Ovary (tissue), 9 donors: ENCODE data around the gene SSRP1. TPM values are rescaled to one million over a fixed set of nuclear protein-coding genes. Genes with fewer than 3 reads are reported as not detected.
A peak's percentile ranks its signal among the peaks of the same experiment; 100 is the strongest.
"Not testable (repeated sequence)": the region's sequence is repeated elsewhere in the genome, so short reads cannot be mapped to it uniquely, and the experiment has no call there.

ENCODE experiments used
- DNase-seq, 5 donors: peaks; one replicate each; pipeline ENCODE4 v3.0.0-alpha.2; 2019 to 2020
- H3K27ac ChIP-seq, 2 donors: fragments of 200-600 bp; one replicate each; pipeline versions ENCODE4 v1.5.1 to v1.8.0; 2019 to 2022
- H3K27me3 ChIP-seq: fragments of 200-600 bp; one replicate; pipeline ENCODE4 v1.8.0; 2022
- H3K36me3 ChIP-seq: fragments of 200-600 bp; sonication (generic); one replicate; pipeline ENCODE4 v1.5.1; 2019
- H3K4me1 ChIP-seq: one replicate; pipeline ENCODE4 v1.8.1; 2013; ENCODE audit warnings: mild to moderate bottlenecking, moderate library complexity; ENCODE audit not compliant: insufficient read depth
- H3K4me3 ChIP-seq: fragments of 200-600 bp; sonication (generic); one replicate; pipeline ENCODE4 v1.5.1; 2017
- H3K9me3 ChIP-seq, 2 donors: fragments of 200-600 bp in 1 of 2; sonication (generic) in 1 of 2; one replicate each; pipeline versions ENCODE4 v1.5.1 to v1.8.1; 2013 to 2019; ENCODE audit warnings: mild to moderate bottlenecking in 1 of 2, moderate library complexity in 1 of 2
- EP300 ChIP-seq: sonication (generic); formaldehyde crosslinking; IDR thresholded peaks from one replicate; pipeline ENCODE4 v1.6.1; 2017; ENCODE audit warnings: antibody characterized with exemption
- POLR2A ChIP-seq: fragments of 450-650 bp; IDR thresholded peaks from one replicate; pipeline ENCODE4 v1.6.1; 2017; ENCODE audit warnings: antibody characterized with exemption, mild to moderate bottlenecking, moderate library complexity
- WGBS, 3 donors: extraction: QIAGEN DNeasy Blood & Tissue Kit in 1 of 3; methylation state at CpG; one replicate each; pipeline versions ENCODE4 v1.1.5 to v1.1.7; 2013 to 2017; 5-methylcytosine and 5-hydroxymethylcytosine counted together
- intact Hi-C, 4 donors: fragments of 100-400 bp; cut with DNase I; formaldehyde crosslinking; loops; one replicate each; pipeline versions ENCODE4 v1.11.0 to v1.15.1; 2022 to 2023
- polyA plus RNA-seq, 2 donors: library from polyadenylated mRNA; stranded (reverse); fragments of 200-250 nt in 1 of 2; fragments of 350-450 nt in 1 of 2; fragmentation: Illumina TruSeq in 1 of 2; extraction: RNeasy Lipid Tissue Mini Kit (QIAGEN cat#74804) in 1 of 2; gene quantifications; one replicate each; pipeline ENCODE4 v1.2.3, GENCODE V29; 2013 to 2014
- total RNA-seq, 7 donors: library from RNA; depleted of rRNA in 2 of 7; stranded (reverse); fragments of >200 nt in 2 of 7; fragmentation: NEBNext Ultra II Directional in 3 of 7; extraction: Animal tissue kit (Norgen Biotek cat#: 25700) in 3 of 7; gene quantifications; one replicate each; pipeline versions ENCODE4 v1.1.0 to v1.2.4, GENCODE V29; 2016 to 2023
- TF ChIP-seq, protein P1 (sequence below), 3 donors: fragments of 450-650 bp in 2 of 3; fragments of 200-600 bp in 1 of 3; IDR thresholded peaks; one replicate each; pipeline versions ENCODE4 v1.5.1 to v1.8.0; 2016 to 2022; ENCODE audit warnings: antibody characterized with exemption in 3 of 3, mild to moderate bottlenecking in 1 of 3
- donor health status: DM: no; HTN: no; CAD: no; lungs with moderate emphysema.
- donor health status: DM: no; HTN: no; CAD: no.
- donor health status: Bipolar disorder and iron deficiency.
- donor health status: DM: yes; HTN: yes; CAD: no.
- donor health status: DM: no; HTN: no; CAD: no.
- donor health status: DM: yes; HTN: yes; CAD: no.

Gene SSRP1
- total and polyA plus RNA-seq, 9 donors = 43.3 to 134 (median 87.7) TPM

DNA sequence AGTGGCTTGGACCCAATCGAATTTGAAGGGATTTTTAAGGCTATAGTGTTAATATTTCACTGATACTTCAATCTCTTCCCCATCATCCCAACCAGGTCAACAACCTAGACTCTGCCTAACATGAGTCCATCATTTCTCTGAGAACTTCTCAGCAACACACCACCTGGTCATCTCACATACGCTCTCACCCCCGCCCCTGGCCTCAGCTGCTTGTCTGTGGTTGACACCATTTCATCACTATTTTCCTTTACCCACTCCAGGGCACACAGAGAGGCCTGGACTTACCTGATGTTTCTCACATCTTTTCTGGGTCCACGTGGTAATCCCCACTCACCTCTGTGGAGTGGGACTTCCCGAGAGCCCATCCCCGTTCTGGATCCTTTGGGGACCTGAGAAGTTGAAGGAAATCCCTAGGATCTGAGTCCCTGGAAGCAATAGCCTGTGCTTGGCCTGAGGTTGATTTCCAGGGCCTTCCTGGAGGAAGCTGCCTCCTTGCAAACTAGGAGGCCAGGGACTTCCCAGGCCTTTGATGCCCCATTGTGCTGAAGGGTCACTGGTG is 5.6 kb upstream of the SSRP1 start:
- Histone ChIP-seq H3K36me3 (no peaks in the 10 kb centered on the region), H3K27ac (no peak overlapping the region), H3K4me3 (no peak overlapping the region), H3K27me3 (no peaks in the 10 kb centered on the region), H3K9me3 (no peaks in the 10 kb centered on the region), H3K4me1 (peaks cover 1% of the 10 kb centered on the region)
- TF ChIP-seq EP300 (no peak), POLR2A (no peak)
- TF ChIP-seq, protein P1, sequence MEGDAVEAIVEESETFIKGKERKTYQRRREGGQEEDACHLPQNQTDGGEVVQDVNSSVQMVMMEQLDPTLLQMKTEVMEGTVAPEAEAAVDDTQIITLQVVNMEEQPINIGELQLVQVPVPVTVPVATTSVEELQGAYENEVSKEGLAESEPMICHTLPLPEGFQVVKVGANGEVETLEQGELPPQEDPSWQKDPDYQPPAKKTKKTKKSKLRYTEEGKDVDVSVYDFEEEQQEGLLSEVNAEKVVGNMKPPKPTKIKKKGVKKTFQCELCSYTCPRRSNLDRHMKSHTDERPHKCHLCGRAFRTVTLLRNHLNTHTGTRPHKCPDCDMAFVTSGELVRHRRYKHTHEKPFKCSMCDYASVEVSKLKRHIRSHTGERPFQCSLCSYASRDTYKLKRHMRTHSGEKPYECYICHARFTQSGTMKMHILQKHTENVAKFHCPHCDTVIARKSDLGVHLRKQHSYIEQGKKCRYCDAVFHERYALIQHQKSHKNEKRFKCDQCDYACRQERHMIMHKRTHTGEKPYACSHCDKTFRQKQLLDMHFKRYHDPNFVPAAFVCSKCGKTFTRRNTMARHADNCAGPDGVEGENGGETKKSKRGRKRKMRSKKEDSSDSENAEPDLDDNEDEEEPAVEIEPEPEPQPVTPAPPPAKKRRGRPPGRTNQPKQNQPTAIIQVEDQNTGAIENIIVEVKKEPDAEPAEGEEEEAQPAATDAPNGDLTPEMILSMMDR (IDR thresholded peaks at IDR 0.05) = no peak
- DNase-seq = no peak
- 78 to 81% (median 80%) methylated on average over 6 of the region's 6 CpGs for WGBS, 3 donors
- intact Hi-C loops = no loop called here

DNA sequence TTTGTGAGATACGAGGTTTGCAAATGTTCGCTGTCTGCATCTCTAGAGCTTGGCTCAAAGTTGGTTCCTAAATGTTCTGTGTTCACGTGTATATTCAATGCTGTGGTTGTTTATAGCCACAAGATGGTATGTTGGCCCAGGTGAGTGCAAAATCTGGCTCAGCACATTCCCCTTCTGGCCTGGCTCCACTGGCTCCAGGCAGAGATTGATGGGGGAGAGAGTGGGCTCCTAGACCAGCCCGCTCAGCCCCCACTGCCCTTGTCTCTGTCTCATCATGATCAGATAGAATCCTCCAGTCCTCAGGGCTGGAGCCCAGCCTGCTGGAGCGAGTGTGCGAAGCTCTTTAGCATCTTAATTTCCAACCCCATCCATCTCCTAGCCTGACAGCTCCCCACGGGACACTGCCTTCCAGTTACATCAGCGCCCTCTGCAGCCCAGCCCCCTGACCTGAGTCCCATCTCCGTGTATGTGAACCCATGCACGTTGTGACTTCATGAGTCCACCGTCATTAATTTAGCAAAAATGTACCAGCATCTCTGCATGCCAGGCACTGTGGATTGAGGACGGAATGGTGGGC is 4.4 kb upstream of the SSRP1 start:
- 30 to 39% (median 37%) methylated on average over 12 of the region's 12 CpGs for WGBS, 3 donors
- Histone ChIP-seq H3K36me3 (no peaks in the 10 kb centered on the region), H3K27me3 (no peaks in the 10 kb centered on the region), H3K4me1 (peaks cover 3% of the 10 kb centered on the region), H3K9me3 (no peaks in the 10 kb centered on the region), H3K27ac (no peak overlapping the region), H3K4me3 (no peak overlapping the region)
- peak in 1 of 5 donors; percentile 31 for DNase-seq
- TF ChIP-seq, protein P1 (IDR thresholded peaks at IDR 0.05) = no peak
- TF ChIP-seq POLR2A (no peak), EP300 (no peak)
- intact Hi-C loops = no loop called here

DNA sequence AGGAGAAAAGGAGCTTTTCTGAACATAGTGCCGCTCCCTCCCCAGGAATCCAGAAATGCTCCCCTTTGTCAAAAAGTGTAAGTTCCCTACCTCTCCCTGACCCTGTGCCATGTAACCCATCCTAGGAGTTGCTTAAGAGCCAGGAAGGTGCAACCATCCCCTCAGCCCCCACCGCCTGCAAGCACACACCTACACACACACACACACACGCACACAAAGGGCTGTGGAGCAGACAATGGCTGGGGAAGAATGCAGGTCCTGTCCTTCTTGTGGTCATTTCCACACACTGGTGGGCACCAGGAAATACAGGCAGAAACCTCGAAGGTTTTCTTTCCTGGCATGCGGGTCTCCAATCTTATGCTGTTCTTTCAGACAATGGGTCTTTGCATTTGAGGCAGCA is 3.6 kb upstream of the SSRP1 start:
- peak in 1 of 5 donors; percentile 16 for DNase-seq
- no peaks in the 10 kb centered on the region for H3K36me3 ChIP-seq
- intact Hi-C loops = loop anchor here in 2 of 4 donors (5.0 to 10.0 kb wide), 2 partner anchors 83 to 85 kb away; partner anchors contain the start of gene SLC43A3 (in 1 of the 2)
- H3K4me3 ChIP-seq = no peak overlapping the region
- no peaks in the 10 kb centered on the region for H3K27me3 ChIP-seq
- peaks cover 5% of the 10 kb centered on the region for H3K4me1 ChIP-seq
- H3K27ac ChIP-seq = no peak overlapping the region
- H3K9me3 ChIP-seq = no peaks in the 10 kb centered on the region
- 78 to 89% (median 85%) methylated on average over 5 of the region's 5 CpGs for WGBS, 3 donors
- no peak for TF ChIP-seq EP300
- TF ChIP-seq, protein P1 (IDR thresholded peaks at IDR 0.05) = no peak
- TF ChIP-seq POLR2A = no peak

DNA sequence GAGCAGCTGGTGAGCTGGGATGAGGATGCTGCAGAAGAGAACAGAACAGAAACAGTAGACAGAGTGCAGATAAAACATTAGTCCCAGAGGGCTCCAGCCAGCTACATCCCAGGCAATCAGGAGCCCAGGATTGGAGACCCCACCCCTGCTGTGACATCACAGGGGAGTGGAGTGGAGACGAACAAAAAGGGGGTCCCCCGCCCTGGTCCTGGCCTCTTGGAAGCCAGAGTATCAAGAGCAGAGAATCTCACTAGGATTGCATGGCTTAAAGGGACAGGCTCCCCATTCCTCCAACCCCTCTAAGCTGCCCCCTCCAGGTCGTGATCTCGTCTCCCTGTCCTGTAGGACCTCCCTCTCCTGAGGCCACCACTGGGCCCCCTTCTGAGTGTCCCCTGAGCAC is 2.5 kb upstream of the SSRP1 start, which contains the start of gene P2RX3:
Gene P2RX3, plus strand, starts transcription at position 211 of the 400 bp plus-strand sequence. CDS start 199 bp downstream, outside the sequence.
- H3K9me3 ChIP-seq = no peaks in the 10 kb centered on the region
- H3K27me3 ChIP-seq = no peaks in the 10 kb centered on the region
- no peak within 1 kb of the TSS for H3K27ac ChIP-seq
- intact Hi-C loops = loop anchor here in 2 of 4 donors (5.0 to 10.0 kb wide), 2 partner anchors 84 to 87 kb away; partner anchors contain the start of gene SLC43A3 (in 1 of the 2)
- TF ChIP-seq EP300 = no peak
- TF ChIP-seq, protein P1 (IDR thresholded peaks at IDR 0.05) = no peak
- no peak within 1 kb of the TSS for H3K4me3 ChIP-seq
- peaks cover 6% of the 10 kb centered on the region for H3K4me1 ChIP-seq
- no peak for DNase-seq
- 19 to 45% (median 36%) methylated on average over 4 of the region's 4 CpGs for WGBS, 3 donors
- no peaks in the 10 kb centered on the region for H3K36me3 ChIP-seq

DNA sequence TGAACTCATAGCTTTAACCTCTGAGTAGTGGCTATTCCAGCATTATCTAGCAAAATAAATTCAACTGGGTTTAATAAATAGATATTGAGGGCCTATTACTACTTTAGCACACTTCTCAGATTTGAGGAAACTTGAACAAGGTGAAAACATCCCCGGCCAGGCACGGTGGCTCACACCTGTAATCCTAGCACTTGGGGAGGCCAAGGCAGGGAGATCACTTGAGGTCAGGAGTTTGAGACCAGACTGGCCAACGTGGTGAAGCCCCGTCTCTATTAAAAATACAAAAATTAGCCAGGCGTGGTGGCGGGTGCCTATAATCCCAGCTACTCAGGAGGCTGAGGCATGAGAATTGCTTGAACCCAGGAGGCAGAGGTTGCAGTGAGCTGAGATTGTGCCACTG is 1.2 kb upstream of the SSRP1 start:
- H3K4me3 ChIP-seq, H3K27ac ChIP-seq, H3K36me3 ChIP-seq, H3K27me3 ChIP-seq, DNase-seq, H3K4me1 ChIP-seq, H3K9me3 ChIP-seq: not testable (repeated sequence)
- intact Hi-C loops = loop anchor here in 2 of 4 donors (5.0 to 10.0 kb wide), 2 partner anchors 85 to 88 kb away; partner anchors contain the start of gene SLC43A3 (in 1 of the 2)
- 89 to 93% (median 90%) methylated on average over 6 of the region's 6 CpGs for WGBS, 3 donors
